22Rv1 (cell line): ENCODE measurements around the gene ADGRL3.

Experiments used
- H3K27ac ChIP-seq: fragments of 450-650 bp; 2 replicates; pipeline ENCODE4 v1.5.1; 2017
- CTCF ChIP-seq: fragments of 450-650 bp; IDR thresholded peaks from 2 replicates; pipeline ENCODE4 v1.5.1; 2017; ENCODE audit warnings: mild to moderate bottlenecking
- ZFX ChIP-seq: fragments of 450-650 bp; IDR thresholded peaks from 2 replicates; pipeline ENCODE4 v1.6.1; 2017; ENCODE audit warnings: antibody characterized with exemption, borderline replicate concordance

The ADGRL3 gene

GRCh38 chr4:61408861-61409260, 208.7 kb downstream of the ADGRL3 start:
- no peak overlapping the region for H3K27ac ChIP-seq
- no peak for TF ChIP-seq ZFX
- no peak for TF ChIP-seq CTCF

DNA sequence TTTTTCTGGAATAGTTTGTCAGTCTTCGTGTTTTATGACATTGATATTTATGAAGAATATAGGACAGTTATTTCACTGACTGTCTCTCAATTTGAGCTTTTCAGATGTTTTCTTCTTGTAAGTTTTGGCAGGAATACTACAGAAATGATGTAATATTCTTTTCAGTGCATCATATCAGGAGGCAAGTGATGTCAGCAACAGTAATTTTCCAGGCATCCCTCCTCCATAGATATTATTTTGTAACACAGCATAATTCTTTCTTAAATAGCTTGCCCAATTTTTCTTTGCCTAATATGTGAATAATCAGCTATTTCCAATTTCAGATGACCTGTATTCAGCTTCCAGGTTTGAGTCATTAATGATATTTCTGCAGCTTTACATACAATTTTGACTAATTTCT, 211.1 kb downstream of the ADGRL3 start:
- TF ChIP-seq ZFX: no peak
- no peak for TF ChIP-seq CTCF
- H3K27ac ChIP-seq: no peak overlapping the region

DNA sequence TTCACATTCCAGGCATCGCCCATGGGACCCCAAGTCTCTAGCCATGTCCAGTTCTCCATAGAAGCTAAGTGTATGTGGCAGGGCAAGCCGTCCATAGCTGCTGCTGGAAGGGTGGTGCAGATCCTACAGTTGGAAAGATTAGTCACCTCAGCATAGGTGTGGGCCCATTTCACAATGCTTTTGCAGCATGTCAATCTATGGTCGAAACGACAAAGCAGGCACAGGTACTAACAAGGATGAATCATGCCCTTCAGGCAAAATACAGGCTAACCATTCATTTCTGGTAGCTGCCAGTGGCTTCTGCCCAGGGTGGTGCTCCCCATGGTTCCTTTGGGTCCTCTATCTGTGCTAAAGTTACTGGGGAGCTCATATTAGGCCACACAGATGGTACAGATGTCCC, 225.2 kb downstream of the ADGRL3 start:
- TF ChIP-seq CTCF (no peak), ZFX (no peak)

GRCh38 chr4:61426229-61426628, 226.1 kb downstream of the ADGRL3 start:
- no peak overlapping the region for H3K27ac ChIP-seq
- TF ChIP-seq ZFX (no peak), CTCF (no peak)

More for the DNA sequence above, 225.2 kb downstream of the ADGRL3 start:
- no peak overlapping the region for H3K27ac ChIP-seq

DNA sequence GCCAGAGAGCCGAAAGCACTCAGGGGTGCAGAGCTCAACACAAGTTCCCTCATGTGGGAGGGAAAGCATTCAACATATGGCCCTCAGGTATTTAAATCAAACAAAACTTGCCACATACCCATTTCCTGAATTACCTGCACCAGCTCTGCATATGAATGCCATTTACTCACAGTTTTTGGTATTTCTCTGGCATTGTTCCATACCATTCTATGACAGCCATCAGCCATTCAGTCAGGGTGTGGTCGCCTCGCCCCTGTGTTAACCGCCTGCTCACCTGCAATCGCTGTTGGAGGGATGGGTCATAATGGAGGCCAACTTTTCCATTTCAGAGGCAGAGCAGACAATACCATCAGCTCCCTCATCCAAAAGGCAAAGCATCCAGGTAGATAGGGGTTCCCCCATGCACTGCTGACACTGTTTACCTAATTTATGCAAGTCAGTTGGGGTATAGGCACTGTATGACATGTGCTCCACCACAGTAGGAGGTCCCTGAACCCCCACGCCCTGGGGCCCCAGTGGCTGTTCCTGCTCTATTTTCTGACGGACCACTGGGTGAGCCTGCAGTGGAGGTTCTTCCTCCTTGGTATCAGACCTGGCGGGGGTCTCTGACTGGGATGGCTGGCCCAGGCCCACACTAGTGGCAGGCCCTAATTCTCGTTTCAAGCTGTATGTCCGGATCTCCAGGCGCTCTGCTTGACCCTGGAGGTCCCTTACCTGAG, 227.1 kb downstream of the ADGRL3 start:
- H3K27ac ChIP-seq: no peak overlapping the region
- TF ChIP-seq CTCF (no peak), ZFX (no peak)

DNA sequence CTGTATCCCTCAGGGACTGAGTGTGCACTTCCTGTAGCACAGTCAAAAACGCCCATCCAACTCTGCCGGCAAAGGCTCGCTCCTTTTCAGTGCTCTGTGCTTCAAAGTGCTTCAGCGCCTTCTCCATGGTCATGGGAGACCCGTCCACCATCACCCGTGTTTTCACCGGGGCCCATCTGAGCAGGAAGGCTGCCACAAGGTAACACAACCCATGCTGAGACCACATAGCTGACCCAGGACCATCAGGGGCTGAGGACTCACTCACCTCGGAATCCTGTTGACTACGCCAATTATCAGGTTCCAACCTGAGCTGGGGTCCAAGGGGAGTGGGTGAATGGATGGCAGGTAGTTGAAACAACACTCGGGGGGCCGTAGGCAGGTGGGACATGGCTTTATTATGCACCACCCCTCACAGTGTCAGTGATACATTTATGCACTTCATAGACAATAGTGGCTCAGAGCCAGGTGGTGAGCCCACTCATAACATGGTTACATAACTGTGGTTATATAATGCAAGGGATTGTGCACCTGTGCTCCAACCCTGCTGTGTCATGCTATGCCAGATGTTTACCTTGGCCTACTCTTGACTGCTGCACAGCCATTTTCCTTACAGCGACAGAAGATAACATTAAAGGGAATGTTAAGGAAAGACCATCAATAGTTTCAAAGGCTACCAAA, 227.8 kb downstream of the ADGRL3 start:
- TF ChIP-seq ZFX (no peak), CTCF (no peak)
- H3K27ac ChIP-seq: no peak overlapping the region

- TF ChIP-seq ZFX: no peak
- TF ChIP-seq CTCF: no peak
Measured at GRCh38 chr4:61428950-61429349, 228.8 kb downstream of the ADGRL3 start.

More at GRCh38 chr4:61428950-61429349, 228.8 kb downstream of the ADGRL3 start:
- peak overlapping the region; percentile 30 for H3K27ac ChIP-seq
